CD4-positive, alpha-beta memory T cell (primary cell): ENCODE data around the gene ELMO2. TPM values are rescaled to one million over a fixed set of nuclear protein-coding genes. Genes with fewer than 3 reads are reported as not detected.

Experiments
- CTCF ChIA-PET: fragments of 350-600 bp; sonication (Branson Sonifier 250); formaldehyde crosslinking; loops from one replicate; lab custom pipeline; 2021; ENCODE audit warnings: inconsistent platforms; ENCODE audit not compliant: partially characterized antibody; lab: Charles Lee
- POLR2A ChIA-PET: fragments of 350-600 bp; sonication (Branson Sonifier 250); formaldehyde crosslinking; loops from one replicate; lab custom pipeline; 2021; ENCODE audit not compliant: partially characterized antibody; lab: Charles Lee
- DNase-seq, 5 donors: peaks; one replicate each; pipeline versions ENCODE4 v3.0.0 to v3.0.0-alpha.2; 2020 to 2022; ENCODE audit warnings: mixed read lengths in 1 of 5
- H3K27ac ChIP-seq: one replicate; pipeline ENCODE4 v1.7.0; 2013; ENCODE audit warnings: low read depth, low read length
- H3K27me3 ChIP-seq: 2 replicates; pipeline ENCODE4 v1.7.0; 2013; ENCODE audit warnings: mild to moderate bottlenecking, low read length, moderate library complexity; ENCODE audit not compliant: insufficient read depth
- H3K36me3 ChIP-seq: 2 replicates; pipeline ENCODE4 v1.7.0; 2013; ENCODE audit warnings: mild to moderate bottlenecking, low read length, moderate library complexity; ENCODE audit not compliant: insufficient read depth
- H3K4me1 ChIP-seq: 2 replicates; pipeline ENCODE4 v1.7.0; 2013; ENCODE audit warnings: mild to moderate bottlenecking, low read length, moderate library complexity; ENCODE audit not compliant: insufficient read depth
- H3K4me3 ChIP-seq, 2 donors: one replicate each; pipeline ENCODE4 v1.7.0; 2013; ENCODE audit warnings: low read length in 2 of 2, mild to moderate bottlenecking in 1 of 2
- H3K9me3 ChIP-seq, 2 donors: one replicate each; pipeline ENCODE4 v1.7.0; 2013; ENCODE audit warnings: low read length in 2 of 2, control low read depth in 1 of 2; ENCODE audit not compliant: control insufficient read depth in 1 of 2
- H3K27ac Mint-ChIP-seq, 7 donors: one replicate each; pipeline ENCODE4 v1.8.0; 2020 to 2021; ENCODE audit warnings: mixed read lengths in 7 of 7, mild to moderate bottlenecking in 6 of 7, inconsistent platforms in 3 of 7, moderate library complexity in 3 of 7
- H3K27me3 Mint-ChIP-seq, 2 donors: one replicate each; pipeline ENCODE4 v1.8.0; 2020 to 2021; ENCODE audit warnings: mixed read lengths in 2 of 2
- H3K36me3 Mint-ChIP-seq, 2 donors: one replicate each; pipeline ENCODE4 v1.8.0; 2020 to 2021; ENCODE audit warnings: mixed read lengths in 2 of 2, inconsistent platforms in 1 of 2, mild to moderate bottlenecking in 1 of 2
- H3K4me1 Mint-ChIP-seq, 4 donors: one replicate each; pipeline ENCODE4 v1.8.0; 2020 to 2021; ENCODE audit warnings: mixed read lengths in 4 of 4, mild to moderate bottlenecking in 1 of 4
- H3K4me3 Mint-ChIP-seq, 8 donors: one replicate each; pipeline ENCODE4 v1.8.0; 2020 to 2021; ENCODE audit warnings: mixed read lengths in 8 of 8, mild to moderate bottlenecking in 7 of 8, moderate library complexity in 6 of 8, inconsistent platforms in 3 of 8
- H3K9me3 Mint-ChIP-seq, 8 donors: one replicate each; pipeline ENCODE4 v1.8.0; 2020 to 2021; ENCODE audit warnings: mixed read lengths in 8 of 8, mild to moderate bottlenecking in 5 of 8, inconsistent platforms in 3 of 8, moderate library complexity in 1 of 8
- intact Hi-C: fragments of 100-400 bp; cut with micrococcal nuclease; formaldehyde crosslinking; loops from one replicate; pipeline ENCODE4 v1.15.1; 2023
- polyA plus RNA-seq, 2 donors: library from polyadenylated mRNA; unstranded; fragments of 300-500 nt; fragmentation: Illumina TruSeq; gene quantifications; one replicate each; pipeline ENCODE4 v1.2.3, GENCODE V29; 2021
- total RNA-seq, 2 experiments: library from RNA; stranded (reverse); gene quantifications; one replicate each; pipeline ENCODE4 v1.2.3, GENCODE V29; 2021

ELMO2 gene
- total and polyA plus RNA-seq, 4 experiments from 2014 or later, result 52.5 to 98.9 (median 67.9) TPM

DNA sequence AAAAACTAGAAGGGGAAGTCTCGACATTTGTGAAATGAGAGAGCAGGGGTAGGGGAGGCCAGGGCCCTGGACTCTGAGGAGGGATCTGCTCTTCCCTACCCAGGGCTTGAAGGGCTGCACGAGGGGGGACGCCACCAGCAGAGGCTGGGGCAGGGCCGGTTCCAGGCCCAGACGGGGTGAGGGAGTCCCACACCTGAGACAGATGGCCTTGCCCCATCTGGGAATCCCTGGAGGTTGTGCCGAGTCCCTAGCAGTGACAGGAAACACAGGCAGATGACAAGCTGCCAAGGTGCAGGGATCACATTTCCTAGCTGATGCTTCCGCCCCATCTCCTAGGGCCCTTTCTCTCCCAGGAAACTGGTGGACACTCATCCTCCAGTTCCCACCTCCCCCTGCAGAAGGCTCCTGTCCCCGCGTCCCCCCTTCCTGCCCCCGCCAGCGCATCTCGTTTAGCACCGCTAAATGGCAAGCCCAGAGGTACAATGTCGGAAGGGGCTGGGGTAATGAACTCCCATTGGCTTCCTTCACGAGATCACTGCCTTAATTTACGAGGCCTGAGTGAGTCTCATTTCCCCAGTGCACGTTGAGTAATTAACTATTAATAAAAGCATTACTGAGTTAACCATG lies 63.0 kb downstream of the ELMO2 start:
- Mint-ChIP-seq H3K27ac (peak overlapping the region in 5 of 7 donors; percentile 26 to 68 (median 57)), H3K9me3 (no peaks in the 10 kb centered on the region), H3K36me3 (peaks cover 3 to 9% of the 10 kb centered on the region in 2 donors), H3K4me1 (peaks cover 20 to 41% (median 24%) of the 10 kb centered on the region in 4 donors), H3K27me3 (peaks cover 13 to 16% of the 10 kb centered on the region in 2 donors), H3K4me3 (peak overlapping the region; percentile 40 to 85 (median 71))
- Histone ChIP-seq H3K9me3 (no peaks in the 10 kb centered on the region), H3K27me3 (peaks cover 11% of the 10 kb centered on the region), H3K4me1 (peaks cover 20% of the 10 kb centered on the region), H3K27ac (no peak overlapping the region), H3K36me3 (no peaks in the 10 kb centered on the region), H3K4me3 (no peak overlapping the region)
- DNase-seq, result no peak
- intact Hi-C loops, result no loop called here
- CTCF ChIA-PET, result interaction anchor here (1.2 kb wide), 1 partner anchor 29 kb away, joined by 3 read pairs; no protein-coding TSS in a partner anchor
- POLR2A ChIA-PET, result interaction anchor here (2.0 kb wide), 1 partner anchor 20 kb away, joined by 10 read pairs; no protein-coding TSS in a partner anchor

DNA sequence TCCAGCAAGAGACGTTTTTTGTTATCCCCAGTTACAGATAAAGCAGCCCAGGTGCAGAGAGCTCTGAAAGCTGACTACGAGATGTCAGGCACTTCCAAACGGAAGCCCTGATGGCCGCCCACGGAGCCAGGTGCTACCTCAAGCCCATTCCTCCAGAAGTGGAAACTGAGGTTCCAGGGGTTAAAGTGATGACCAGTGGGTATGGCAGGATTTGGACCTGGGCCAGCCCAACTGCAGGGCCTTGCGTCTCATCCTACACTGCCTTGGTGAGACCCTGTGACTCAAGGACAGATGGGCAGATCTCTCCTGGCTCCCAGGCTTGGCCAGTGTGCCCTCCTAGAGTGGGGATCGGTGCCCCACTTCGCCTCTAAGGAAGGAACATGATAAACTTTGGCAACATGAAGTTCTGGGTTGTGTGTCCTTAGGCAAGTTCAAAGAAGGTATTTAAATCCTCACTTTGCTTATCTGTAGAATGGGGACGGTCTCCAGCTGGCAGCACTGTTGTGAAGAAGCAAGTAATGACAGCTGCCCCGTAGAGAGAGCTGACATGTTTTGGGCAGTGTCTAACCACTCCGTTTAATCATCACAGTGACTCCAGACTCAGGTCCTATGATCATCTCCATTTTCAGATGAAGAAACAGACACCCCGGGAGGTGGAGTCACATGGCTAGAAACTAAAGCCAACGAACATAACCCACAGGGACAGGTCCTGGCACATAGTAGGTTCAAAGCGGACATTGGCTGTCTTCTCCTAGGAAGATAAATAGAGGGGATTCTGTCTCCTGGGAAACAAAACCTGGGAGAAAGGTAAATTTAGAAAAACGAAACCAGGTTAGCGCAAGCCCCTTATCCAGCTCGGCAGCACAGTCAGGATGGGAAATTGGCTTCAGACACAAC lies 63.7 kb downstream of the ELMO2 start:
- intact Hi-C loops, result no loop called here
- Mint-ChIP-seq H3K9me3 (no peaks in the 10 kb centered on the region), H3K4me3 (peak overlapping the region; percentile 40 to 85 (median 68)), H3K4me1 (peaks cover 20 to 41% (median 24%) of the 10 kb centered on the region in 4 donors), H3K36me3 (peaks cover 3 to 9% of the 10 kb centered on the region in 2 donors), H3K27ac (peak overlapping the region in 4 of 7 donors; percentile 26 to 68 (median 59)), H3K27me3 (peaks cover 14 to 16% of the 10 kb centered on the region in 2 donors)
- DNase-seq, result no peak
- peaks cover 11% of the 10 kb centered on the region for H3K27me3 ChIP-seq
- no peaks in the 10 kb centered on the region for H3K36me3 ChIP-seq
- no peaks in the 10 kb centered on the region for H3K9me3 ChIP-seq
- peaks cover 19% of the 10 kb centered on the region for H3K4me1 ChIP-seq
- no peak overlapping the region for H3K27ac ChIP-seq
- CTCF ChIA-PET, result interaction anchor here (1.0 kb wide), 1 partner anchor 356 kb away, joined by 3 read pairs; no protein-coding TSS in a partner anchor
- no peak overlapping the region for H3K4me3 ChIP-seq
- POLR2A ChIA-PET, result interaction anchor here (0.6 to 2.0 kb wide), 3 partner anchors 21 to 64 kb away, joined by 3 to 10 read pairs (median 3); partner anchors contain the start of gene ELMO2

DNA sequence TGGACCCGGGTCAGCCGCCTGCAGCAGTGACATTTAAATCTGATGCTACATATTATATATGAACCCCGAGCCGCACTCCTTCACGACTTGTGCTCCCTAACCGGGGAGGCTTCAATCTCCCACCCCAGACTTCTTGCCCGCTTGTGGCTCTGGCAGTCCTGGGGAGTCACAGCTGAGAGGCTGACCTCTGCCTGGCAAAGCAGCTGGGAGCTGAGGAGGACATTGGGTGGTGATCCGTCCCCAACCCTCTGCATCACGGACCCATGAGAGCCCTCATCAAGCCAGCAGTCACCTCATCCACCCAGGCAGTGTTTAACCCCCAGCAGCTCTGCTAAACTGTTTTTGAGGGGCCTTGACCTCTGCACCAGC lies 64.4 kb downstream of the ELMO2 start:
- Histone ChIP-seq H3K4me3 (no peak overlapping the region), H3K27me3 (peaks cover 11% of the 10 kb centered on the region), H3K36me3 (no peaks in the 10 kb centered on the region), H3K9me3 (no peaks in the 10 kb centered on the region), H3K4me1 (peaks cover 19% of the 10 kb centered on the region), H3K27ac (no peak overlapping the region)
- peaks cover 16% of the 10 kb centered on the region in 2 donors for H3K27me3 Mint-ChIP-seq
- H3K4me3 Mint-ChIP-seq, result peak overlapping the region in 1 of 8 donors; percentile 32
- peaks cover 20 to 39% (median 23%) of the 10 kb centered on the region in 4 donors for H3K4me1 Mint-ChIP-seq
- H3K27ac Mint-ChIP-seq, result no peak overlapping the region
- CTCF ChIA-PET, result interaction anchor here (1.0 kb wide), 1 partner anchor 355 kb away, joined by 3 read pairs; no protein-coding TSS in a partner anchor
- DNase-seq, result no peak
- H3K36me3 Mint-ChIP-seq, result peaks cover 3 to 5% of the 10 kb centered on the region in 2 donors
- POLR2A ChIA-PET, result interaction anchor here (0.6 to 2.0 kb wide), 4 partner anchors 22 to 318 kb away, joined by 3 to 10 read pairs (median 3); partner anchors contain the start of gene ELMO2
- intact Hi-C loops, result no loop called here
- H3K9me3 Mint-ChIP-seq, result no peaks in the 10 kb centered on the region

DNA sequence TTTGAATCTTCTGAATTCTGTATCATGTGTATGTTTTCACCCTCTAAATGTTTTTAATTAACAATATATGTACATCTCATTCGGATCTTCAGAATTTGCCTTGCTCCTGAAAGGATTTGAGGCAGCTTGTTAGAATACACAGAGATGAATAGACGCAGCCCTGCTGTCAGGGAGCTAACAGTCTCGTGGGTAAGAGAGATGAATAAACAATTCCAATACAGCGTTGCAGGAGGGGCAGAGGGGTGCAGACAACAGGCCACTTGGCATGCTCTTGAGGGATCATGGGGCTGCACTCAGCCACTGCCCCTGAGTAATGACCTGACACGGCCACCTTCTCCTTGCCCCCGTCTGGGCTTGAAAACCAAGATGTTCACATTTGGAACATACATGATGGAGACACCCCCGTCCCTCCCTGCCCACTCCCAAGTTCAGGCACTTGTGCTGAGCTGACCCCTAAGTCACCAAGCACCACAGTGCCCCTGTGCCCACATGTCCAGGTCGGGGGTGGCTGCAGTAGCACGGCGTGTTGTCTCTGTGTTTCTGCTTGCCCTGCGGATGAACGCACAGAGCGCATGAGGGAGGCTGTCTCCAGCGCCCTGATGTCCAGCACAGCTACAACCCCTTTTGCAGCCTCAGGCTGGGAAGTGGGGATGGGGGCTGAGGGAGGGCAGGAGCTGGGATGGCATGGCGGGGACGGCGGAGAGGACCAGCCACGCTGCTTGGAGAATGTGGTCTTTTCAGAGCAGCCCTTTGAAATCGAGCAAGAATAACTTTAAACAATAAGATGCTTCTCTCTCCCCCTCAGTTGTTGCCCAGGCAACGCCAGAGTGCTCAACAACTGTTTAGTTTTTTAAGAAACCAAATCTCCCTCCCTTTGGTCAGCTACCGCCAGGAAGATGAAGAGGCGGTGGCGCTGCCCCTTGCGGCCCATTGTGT lies 65.1 kb downstream of the ELMO2 start:
- H3K4me3 Mint-ChIP-seq, result no peak overlapping the region
- no peaks in the 10 kb centered on the region for H3K9me3 ChIP-seq
- intact Hi-C loops, result no loop called here

DNA sequence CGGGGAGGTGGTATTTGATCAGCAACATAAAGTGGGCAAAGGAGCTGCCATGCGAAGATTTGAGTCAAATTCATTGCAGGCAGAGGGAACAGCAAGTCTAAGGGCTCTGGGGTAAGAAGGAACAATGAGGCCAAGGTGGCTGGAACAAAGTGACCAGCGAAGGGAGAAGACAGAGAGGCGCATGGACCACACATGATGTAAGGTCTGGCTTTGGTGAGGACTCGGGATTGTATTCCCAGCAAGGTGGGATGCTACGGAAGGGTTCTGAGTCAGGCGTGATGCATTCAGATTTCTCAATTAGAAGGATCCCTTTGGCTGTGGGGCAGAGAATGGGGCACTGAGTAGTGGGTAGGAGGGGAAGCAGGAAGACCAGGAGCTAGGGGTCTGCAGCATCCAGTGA lies 67.4 kb downstream of the ELMO2 start:
- H3K9me3 ChIP-seq, result no peaks in the 10 kb centered on the region
- H3K4me1 ChIP-seq, result peaks cover 19% of the 10 kb centered on the region
- no peak overlapping the region for H3K4me3 Mint-ChIP-seq
- intact Hi-C loops, result no loop called here
- POLR2A ChIA-PET, result no interaction called here
- H3K4me3 ChIP-seq, result no peak overlapping the region
- H3K4me1 Mint-ChIP-seq, result peaks cover 9 to 21% (median 11%) of the 10 kb centered on the region in 4 donors
- H3K27me3 ChIP-seq, result peaks cover 18% of the 10 kb centered on the region
- DNase-seq, result no peak
- no peaks in the 10 kb centered on the region for H3K36me3 Mint-ChIP-seq
- H3K27me3 Mint-ChIP-seq, result peaks cover 21 to 30% of the 10 kb centered on the region in 2 donors
- no peaks in the 10 kb centered on the region for H3K9me3 Mint-ChIP-seq
- H3K27ac ChIP-seq, result no peak overlapping the region
- no peak overlapping the region for H3K27ac Mint-ChIP-seq
- CTCF ChIA-PET, result interaction anchor here (1.2 kb wide), 1 partner anchor 10 kb away, joined by 3 read pairs; no protein-coding TSS in a partner anchor
- no peaks in the 10 kb centered on the region for H3K36me3 ChIP-seq

More for the DNA sequence above, 65.1 kb downstream of the ELMO2 start:
- ChIA-PET CTCF (interaction anchor here (1.0 kb wide), 1 partner anchor 354 kb away, joined by 3 read pairs; no protein-coding TSS in a partner anchor), POLR2A (interaction anchor here (0.6 kb wide), 2 partner anchors 65 to 318 kb away, joined by 3 read pairs; partner anchors contain the start of gene ELMO2)
- Mint-ChIP-seq H3K9me3 (no peaks in the 10 kb centered on the region), H3K4me1 (peaks cover 17 to 35% (median 22%) of the 10 kb centered on the region in 4 donors), H3K36me3 (peaks cover 0 to 3% of the 10 kb centered on the region in 2 donors), H3K27ac (no peak overlapping the region), H3K27me3 (peaks cover 18 to 20% of the 10 kb centered on the region in 2 donors)
- Histone ChIP-seq H3K4me3 (no peak overlapping the region), H3K27me3 (peaks cover 11% of the 10 kb centered on the region), H3K4me1 (peaks cover 19% of the 10 kb centered on the region), H3K36me3 (no peaks in the 10 kb centered on the region), H3K27ac (no peak overlapping the region)
- DNase-seq, result no peak

DNA sequence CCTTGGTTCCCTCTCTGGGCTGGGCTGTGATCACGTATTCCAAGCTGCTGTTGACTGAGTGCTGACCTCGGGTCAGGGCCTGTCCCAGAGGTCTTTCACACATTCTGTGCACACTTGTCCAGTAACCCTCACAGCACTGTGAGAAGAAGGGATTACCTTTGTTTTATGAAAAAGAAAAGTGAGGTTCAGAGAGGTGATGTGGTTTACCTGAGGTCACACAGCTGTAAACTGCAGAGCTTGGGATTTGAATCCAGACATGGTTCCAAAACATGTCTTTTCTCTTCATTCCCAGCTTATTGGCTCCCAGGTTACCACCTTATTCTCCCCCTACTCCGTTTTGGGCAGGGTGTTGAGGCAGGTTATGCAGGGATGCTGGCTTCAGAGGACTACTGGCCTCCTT lies 69.7 kb downstream of the ELMO2 start:
- no peak overlapping the region for H3K27ac ChIP-seq
- H3K27me3 ChIP-seq, result peaks cover 25% of the 10 kb centered on the region
- CTCF ChIA-PET, result interaction anchor here (2.0 kb wide), 1 partner anchor 12 kb away, joined by 8 read pairs; no protein-coding TSS in a partner anchor
- no peak overlapping the region for H3K4me3 ChIP-seq
- no peaks in the 10 kb centered on the region for H3K36me3 ChIP-seq
- DNase-seq, result no peak
- no peak overlapping the region for H3K4me3 Mint-ChIP-seq
- H3K4me1 Mint-ChIP-seq, result peaks cover 0 to under 1% (median 0%) of the 10 kb centered on the region in 4 donors
- intact Hi-C loops, result no loop called here
- H3K36me3 Mint-ChIP-seq, result no peaks in the 10 kb centered on the region
- POLR2A ChIA-PET, result no interaction called here
- H3K9me3 Mint-ChIP-seq, result no peaks in the 10 kb centered on the region
- no peaks in the 10 kb centered on the region for H3K4me1 ChIP-seq
- no peak overlapping the region for H3K27ac Mint-ChIP-seq
- H3K9me3 ChIP-seq, result no peaks in the 10 kb centered on the region
- H3K27me3 Mint-ChIP-seq, result peaks cover 27 to 39% of the 10 kb centered on the region in 2 donors
